H9 (cell line): ENCODE results near the gene GRK4. TPM values are rescaled to one million over a fixed set of nuclear protein-coding genes. Genes with fewer than 3 reads are reported as not detected.

Source experiments
- DNase-seq: peaks from one replicate; pipeline ENCODE4 v3.0.0-alpha.2; 2017
- H2AFZ ChIP-seq: one replicate; pipeline ENCODE4 v1.6.1; 2013; ENCODE audit warnings: mild to moderate bottlenecking, low read length, control low read depth, moderate library complexity
- H2AK5ac ChIP-seq: 2 replicates; pipeline ENCODE4 v1.6.1; 2013; ENCODE audit warnings: low read length, control low read depth, mixed read lengths; ENCODE audit not compliant: insufficient read length
- H2BK120ac ChIP-seq: one replicate; pipeline ENCODE4 v1.6.1; 2013; ENCODE audit warnings: low read depth, mild to moderate bottlenecking, low read length, control low read depth, inconsistent platforms; ENCODE audit not compliant: poor library complexity, severe bottlenecking
- H2BK12ac ChIP-seq: 2 replicates; pipeline ENCODE4 v1.6.1; 2013; ENCODE audit warnings: low read length, control low read depth, mixed read lengths, low read depth; ENCODE audit not compliant: insufficient read length
- H2BK15ac ChIP-seq: 2 replicates; pipeline ENCODE4 v1.6.1; 2013; ENCODE audit warnings: low read depth, low read length, control low read depth
- H2BK20ac ChIP-seq: one replicate; pipeline ENCODE4 v1.6.1; 2013; ENCODE audit warnings: low read depth, mild to moderate bottlenecking, low read length, control low read depth, inconsistent platforms; ENCODE audit not compliant: poor library complexity, severe bottlenecking
- H2BK5ac ChIP-seq: 2 replicates; pipeline ENCODE4 v1.6.1; 2013; ENCODE audit warnings: low read length, control low read depth, mixed read lengths; ENCODE audit not compliant: insufficient read length
- H3K14ac ChIP-seq: 2 replicates; pipeline ENCODE4 v1.6.1; 2013; ENCODE audit warnings: low read length, control low read depth; ENCODE audit not compliant: insufficient read depth
- H3K18ac ChIP-seq: 2 replicates; pipeline ENCODE4 v1.6.1; 2013; ENCODE audit warnings: low read depth, mild to moderate bottlenecking, mixed read lengths, low read length, control low read depth; ENCODE audit not compliant: insufficient read length
- H3K23ac ChIP-seq: 2 replicates; pipeline ENCODE4 v1.6.1; 2013; ENCODE audit warnings: low read length, control low read depth, mixed read lengths, low read depth; ENCODE audit not compliant: insufficient read length
- H3K23me2 ChIP-seq: 2 replicates; pipeline ENCODE4 v1.6.1; 2013; ENCODE audit warnings: low read depth, mild to moderate bottlenecking, mixed read lengths, low read length, control low read depth; ENCODE audit not compliant: insufficient read length, poor library complexity, severe bottlenecking
- H3K27ac ChIP-seq: 2 replicates; pipeline ENCODE4 v1.5.1; 2013; ENCODE audit warnings: low read length, control low read depth, mixed read lengths, low read depth; ENCODE audit not compliant: insufficient read length
- H3K27me3 ChIP-seq: 2 replicates; pipeline ENCODE4 v1.6.1; 2013; ENCODE audit warnings: low read length, control low read depth, inconsistent platforms; ENCODE audit not compliant: insufficient read depth
- H3K4ac ChIP-seq: 2 replicates; pipeline ENCODE4 v1.6.1; 2013; ENCODE audit warnings: low read depth, mild to moderate bottlenecking, control low read depth, inconsistent platforms, low read length, moderate library complexity
- H3K4me1 ChIP-seq: 2 replicates; pipeline ENCODE4 v1.6.1; 2013; ENCODE audit warnings: low read length, control low read depth, inconsistent platforms; ENCODE audit not compliant: insufficient read depth
- H3K4me2 ChIP-seq: 2 replicates; pipeline ENCODE4 v1.6.1; 2013; ENCODE audit warnings: low read length, control low read depth, mixed read lengths; ENCODE audit not compliant: insufficient read length, insufficient read depth
- H3K56ac ChIP-seq: 2 replicates; pipeline ENCODE4 v1.6.1; 2013; ENCODE audit warnings: low read depth, mild to moderate bottlenecking, mixed read lengths, low read length, control low read depth; ENCODE audit not compliant: insufficient read length
- H3K79me1 ChIP-seq: 2 replicates; pipeline ENCODE4 v1.6.1; 2013; ENCODE audit warnings: low read depth, mild to moderate bottlenecking, moderate library complexity, low read length, control low read depth, inconsistent platforms; ENCODE audit not compliant: insufficient read depth, poor library complexity, severe bottlenecking
- H3K79me2 ChIP-seq: 2 replicates; pipeline ENCODE4 v1.6.1; 2013; ENCODE audit warnings: low read length, control low read depth, inconsistent platforms; ENCODE audit not compliant: insufficient read depth
- H3K9ac ChIP-seq: 2 replicates; pipeline ENCODE4 v1.6.1; 2013; ENCODE audit warnings: low read length, control low read depth, mixed read lengths; ENCODE audit not compliant: insufficient read length; ENCODE audit errors: extremely low read depth
- H3K9me3 ChIP-seq: one replicate; pipeline ENCODE4 v1.6.1; 2013; ENCODE audit warnings: low read depth, low read length, inconsistent platforms; ENCODE audit not compliant: control insufficient read depth
- H3T11ph ChIP-seq: one replicate; pipeline ENCODE4 v1.6.1; 2013; ENCODE audit warnings: mild to moderate bottlenecking, low read length, control low read depth, inconsistent platforms
- H4K20me1 ChIP-seq: one replicate; pipeline ENCODE4 v1.6.1; 2013; ENCODE audit not compliant: control insufficient read depth, insufficient read length, insufficient read depth
- H4K5ac ChIP-seq: 2 replicates; pipeline ENCODE4 v1.6.1; 2013; ENCODE audit warnings: low read depth, mild to moderate bottlenecking, mixed read lengths, low read length, control low read depth; ENCODE audit not compliant: insufficient read length
- H4K8ac ChIP-seq: replicated peaks from 2 replicates; pipeline ENCODE4 v1.6.1; 2013; ENCODE audit warnings: low read length, control low read depth, mixed read lengths, low read depth; ENCODE audit not compliant: insufficient read length
- H4K91ac ChIP-seq: 2 replicates; pipeline ENCODE4 v1.6.1; 2013; ENCODE audit warnings: low read depth, mild to moderate bottlenecking, moderate library complexity, mixed read lengths, low read length, control low read depth; ENCODE audit not compliant: insufficient read length
- H3K27ac Mint-ChIP-seq, 3 experiments: 2 replicates in 2 of 3; 3 replicates in 1 of 3; pipeline ENCODE4 v1.8.0; 2020 to 2021; ENCODE audit warnings: mixed read lengths in 3 of 3, mild to moderate bottlenecking in 1 of 3, moderate library complexity in 1 of 3
- H3K27me3 Mint-ChIP-seq: 2 replicates; pipeline ENCODE4 v1.8.0; 2021; ENCODE audit warnings: low read depth, mild to moderate bottlenecking, moderate library complexity, mixed read lengths
- H3K36me3 Mint-ChIP-seq, 3 experiments: 2 replicates in 2 of 3; 3 replicates in 1 of 3; pipeline ENCODE4 v1.8.0; 2020 to 2021; ENCODE audit warnings: low read depth in 3 of 3, mixed read lengths in 3 of 3; ENCODE audit not compliant: insufficient read depth in 1 of 3
- H3K4me1 Mint-ChIP-seq, 2 experiments: 2 replicates each; pipeline ENCODE4 v1.8.0; 2020; ENCODE audit warnings: mixed read lengths in 2 of 2
- H3K4me3 Mint-ChIP-seq, 2 experiments: 2 replicates in 1 of 2; 3 replicates in 1 of 2; pipeline ENCODE4 v1.8.0; 2020 to 2021; ENCODE audit warnings: mild to moderate bottlenecking in 2 of 2, mixed read lengths in 2 of 2, moderate library complexity in 1 of 2
- H3K9me3 Mint-ChIP-seq, 2 experiments: 2 replicates in 1 of 2; 3 replicates in 1 of 2; pipeline ENCODE4 v1.8.0; 2020; ENCODE audit warnings: mild to moderate bottlenecking in 2 of 2, mixed read lengths in 2 of 2, moderate library complexity in 1 of 2
- CTCF ChIP-seq: fragments of 200-600 bp; sonication (generic); conservative IDR thresholded peaks from 3 replicates; pipeline ENCODE4 v1.8.0; 2021; ENCODE audit warnings: antibody characterized with exemption, mild to moderate bottlenecking
- WGBS: extraction: QIAGEN DNeasy Blood & Tissue Kit; methylation state at CpG from one replicate; pipeline ENCODE4 v1.1.7; 2013; ENCODE audit warnings: missing lambda C conversion rate, low lambda C conversion rate, mixed read lengths; ENCODE audit not compliant: insufficient read length; ENCODE audit errors: extremely low coverage; 5-methylcytosine and 5-hydroxymethylcytosine counted together
- total RNA-seq: library from RNA; stranded (reverse); gene quantifications from 2 replicates; pipeline ENCODE4 v1.2.1, GENCODE V29; 2021

The GRK4 gene
- total RNA-seq, 1 experiment from 2014 or later: 4.8 TPM

- Mint-ChIP-seq H3K9me3 (peaks cover 4 to 9% of the 10 kb centered on the region in 2 experiments; a peak in 4 of 5 replicates), H3K4me3 (peak overlapping the region; percentile 91 to 94), H3K4me1 (peaks cover 15 to 23% of the 10 kb centered on the region in 2 experiments), H3K27me3 (peaks cover 13% of the 10 kb centered on the region), H3K36me3 (peaks cover 27 to 31% (median 28%) of the 10 kb centered on the region in 3 experiments), H3K27ac (no peak overlapping the region)
- H3K9ac ChIP-seq: peak overlapping the region; percentile 52
- H3K27ac ChIP-seq: no peak overlapping the region
- peak overlapping the region; percentile 71 for H3K4me2 ChIP-seq
- H3K14ac ChIP-seq: no peak overlapping the region
- no peak overlapping the region for H3K23ac ChIP-seq
- H3K9me3 ChIP-seq: no peaks in the 10 kb centered on the region
- no CpG with 5 or more reads among the region's 14 CpGs for WGBS
- H3K27me3 ChIP-seq: no peaks in the 10 kb centered on the region
- no peak overlapping the region for H3K56ac ChIP-seq
- no peak for DNase-seq
- H2AK5ac ChIP-seq: no peak overlapping the region
- H3T11ph ChIP-seq: no peak overlapping the region
- no peak overlapping the region for H4K5ac ChIP-seq
- H2BK120ac ChIP-seq: no peak overlapping the region
- H3K23me2 ChIP-seq: no peaks in the 10 kb centered on the region
- no peaks in the 10 kb centered on the region for H3K79me1 ChIP-seq
- no peak overlapping the region for H2BK12ac ChIP-seq
- H3K4ac ChIP-seq: no peak overlapping the region
- no peak overlapping the region for H2BK15ac ChIP-seq
- H3K79me2 ChIP-seq: no peaks in the 10 kb centered on the region
- H4K20me1 ChIP-seq: peaks cover 2% of the 10 kb centered on the region
- no peak for TF ChIP-seq CTCF
- H3K4me1 ChIP-seq: no peaks in the 10 kb centered on the region
- no peak overlapping the region for H2AFZ ChIP-seq
- H3K18ac ChIP-seq: no peak overlapping the region
- H2BK20ac ChIP-seq: no peak overlapping the region
- no peak overlapping the region for H4K8ac ChIP-seq
- no peak overlapping the region for H2BK5ac ChIP-seq
- H4K91ac ChIP-seq: no peak overlapping the region
Measured at GRCh38 chr4:2961811-2962441, 1.4 kb upstream of the GRK4 start.
